Smooth muscle cell (in vitro differentiated cells): ENCODE results near the gene HIVEP2. TPM values are rescaled to one million over a fixed set of nuclear protein-coding genes. Genes with fewer than 3 reads are reported as not detected.

ENCODE experiments used
- DNase-seq: peaks from one replicate; lab custom pipeline; 2025; ENCODE audit not compliant: unreplicated experiment; lab: John Stamatoyannopoulos, UW
- H2AFZ ChIP-seq: fragments of 200-600 bp; sonication (generic); 2 replicates; pipeline ENCODE4 v1.6.0; 2016; ENCODE audit warnings: antibody characterized with exemption, low read depth, mild to moderate bottlenecking
- H3F3A ChIP-seq: fragments of 200-600 bp; sonication (generic); 2 replicates; pipeline ENCODE4 v1.6.0; 2017; ENCODE audit warnings: antibody characterized with exemption, low read depth
- H3K27ac ChIP-seq: fragments of 200-600 bp; sonication (generic); 2 replicates; pipeline ENCODE4 v1.5.1; 2016; ENCODE audit warnings: low read depth, mild to moderate bottlenecking
- H3K27me3 ChIP-seq: fragments of 200-600 bp; sonication (generic); 2 replicates; pipeline ENCODE4 v1.6.1; 2016; ENCODE audit warnings: low read depth, mild to moderate bottlenecking
- H3K36me3 ChIP-seq: fragments of 200-600 bp; sonication (generic); 2 replicates; pipeline ENCODE4 v1.5.1; 2016; ENCODE audit warnings: low read depth
- H3K4me1 ChIP-seq: fragments of 200-600 bp; sonication (generic); 2 replicates; pipeline ENCODE4 v1.5.1; 2016; ENCODE audit warnings: low read depth
- H3K4me2 ChIP-seq: fragments of 200-600 bp; sonication (generic); 2 replicates; pipeline ENCODE4 v1.6.0; 2016; ENCODE audit warnings: mild to moderate bottlenecking
- H3K4me3 ChIP-seq: fragments of 200-600 bp; sonication (generic); 2 replicates; pipeline ENCODE4 v1.5.1; 2016; ENCODE audit warnings: mild to moderate bottlenecking
- H3K79me2 ChIP-seq: fragments of 200-600 bp; sonication (generic); 2 replicates; pipeline ENCODE4 v1.6.0; 2016; ENCODE audit warnings: low read depth, mild to moderate bottlenecking
- H3K9ac ChIP-seq: fragments of 200-600 bp; sonication (generic); 2 replicates; pipeline ENCODE4 v1.6.0; 2016; ENCODE audit warnings: low read depth
- H3K9me3 ChIP-seq: fragments of 200-600 bp; sonication (generic); replicated peaks from 2 replicates; pipeline ENCODE4 v1.5.1; 2016; ENCODE audit warnings: low read depth
- H4K20me1 ChIP-seq: fragments of 200-600 bp; sonication (generic); 2 replicates; pipeline ENCODE4 v1.6.0; 2016; ENCODE audit warnings: low read depth
- CTCF ChIP-seq: fragments of 200-600 bp; sonication (generic); IDR thresholded peaks from 2 replicates; pipeline ENCODE4 v1.5.1; 2017; ENCODE audit warnings: borderline replicate concordance, mild to moderate bottlenecking, antibody characterized with exemption; ENCODE audit not compliant: insufficient read depth, poor library complexity, severe bottlenecking
- WGBS: methylation state at CpG from one replicate; pipeline ENCODE4 v1.1.7; 2016; ENCODE audit warnings: low lambda C conversion rate; 5-methylcytosine and 5-hydroxymethylcytosine counted together
- polyA plus RNA-seq: library from polyadenylated mRNA; unstranded; fragments of >200 nt; fragmentation: Nextera tagmentation; extraction: Ambion mirVana; gene quantifications from 2 replicates; pipeline ENCODE4 v1.2.1, GENCODE V29; 2016
- total RNA-seq: library from RNA; depleted of rRNA; stranded (reverse); fragments of >200 nt; gene quantifications from 2 replicates; pipeline ENCODE4 v1.2.3, GENCODE V29; 2014

Gene HIVEP2
- total and polyA plus RNA-seq, 2 experiments from 2014 or later = 3.2 to 12.5 TPM

GRCh38 chr6:142786476-142786875 lies 158.5 kb downstream of the HIVEP2 start:
- Histone ChIP-seq H3K36me3 (no peaks in the 10 kb centered on the region), H3F3A (no peaks in the 10 kb centered on the region), H3K4me3 (no peak overlapping the region), H3K27me3 (no peaks in the 10 kb centered on the region), H3K9ac (no peak overlapping the region), H3K27ac (no peak overlapping the region), H3K4me1 (no peaks in the 10 kb centered on the region), H3K9me3 (no peaks in the 10 kb centered on the region), H3K4me2 (no peak overlapping the region), H2AFZ (no peak overlapping the region), H3K79me2 (no peaks in the 10 kb centered on the region), H4K20me1 (peaks cover 23% of the 10 kb centered on the region)
- TF ChIP-seq CTCF = no peak
- no peak for DNase-seq

GRCh38 chr6:142784344-142784743 lies 160.6 kb downstream of the HIVEP2 start:
- WGBS = 93% methylated on average over 3 of the region's 3 CpGs
- no peak overlapping the region for H2AFZ ChIP-seq
- no peak for DNase-seq
- H3F3A ChIP-seq = no peaks in the 10 kb centered on the region
- TF ChIP-seq CTCF = no peak
- H3K4me2 ChIP-seq = no peak overlapping the region
- H3K79me2 ChIP-seq = no peaks in the 10 kb centered on the region
- H3K9me3 ChIP-seq = no peaks in the 10 kb centered on the region
- H3K36me3 ChIP-seq = no peaks in the 10 kb centered on the region
- no peaks in the 10 kb centered on the region for H3K27me3 ChIP-seq
- no peak overlapping the region for H3K27ac ChIP-seq
- H3K4me3 ChIP-seq = no peak overlapping the region
- H3K9ac ChIP-seq = no peak overlapping the region
- H4K20me1 ChIP-seq = peaks cover 27% of the 10 kb centered on the region
- no peaks in the 10 kb centered on the region for H3K4me1 ChIP-seq

- Histone ChIP-seq H3K36me3 (no peaks in the 10 kb centered on the region), H3K79me2 (no peaks in the 10 kb centered on the region), H3K4me2 (no peak overlapping the region), H2AFZ (no peak overlapping the region), H3K4me1 (no peaks in the 10 kb centered on the region), H3K27me3 (no peaks in the 10 kb centered on the region), H3K9ac (no peak overlapping the region), H3K27ac (no peak overlapping the region), H3K9me3 (no peaks in the 10 kb centered on the region), H3K4me3 (no peak overlapping the region), H3F3A (no peaks in the 10 kb centered on the region), H4K20me1 (peaks cover 29% of the 10 kb centered on the region)
- TF ChIP-seq CTCF = no peak
- 66% methylated on average over 2 of the region's 2 CpGs for WGBS
- no peak for DNase-seq
These were observed 161.5 kb downstream of the HIVEP2 start for GRCh38 chr6:142783499-142783898.

GRCh38 chr6:142781129-142781528 lies 163.8 kb downstream of the HIVEP2 start:
- no peak overlapping the region for H3K27ac ChIP-seq
- H3K79me2 ChIP-seq = no peaks in the 10 kb centered on the region

More at GRCh38 chr6:142781129-142781528, 163.8 kb downstream of the HIVEP2 start:
- Histone ChIP-seq H2AFZ (no peak overlapping the region), H3K9me3 (no peaks in the 10 kb centered on the region), H3K4me2 (no peak overlapping the region), H3K36me3 (no peaks in the 10 kb centered on the region), H3K27me3 (no peaks in the 10 kb centered on the region), H3K4me1 (no peaks in the 10 kb centered on the region), H4K20me1 (peaks cover 14% of the 10 kb centered on the region), H3F3A (no peaks in the 10 kb centered on the region), H3K4me3 (no peak overlapping the region), H3K9ac (no peak overlapping the region)
- TF ChIP-seq CTCF = no peak
- no peak for DNase-seq
- 96% methylated on average over 3 of the region's 3 CpGs for WGBS
